ENCODE measurements around the gene FARP1. TPM values are rescaled to one million over a fixed set of nuclear protein-coding genes. Genes with fewer than 3 reads are reported as not detected.

FARP1 gene
- total and polyA plus RNA-seq, 2 of the 13 experiments (the other 11 are each of a cell fraction or from before 2014, with no cell fraction given) = 70.6 to 126 TPM

DNA sequence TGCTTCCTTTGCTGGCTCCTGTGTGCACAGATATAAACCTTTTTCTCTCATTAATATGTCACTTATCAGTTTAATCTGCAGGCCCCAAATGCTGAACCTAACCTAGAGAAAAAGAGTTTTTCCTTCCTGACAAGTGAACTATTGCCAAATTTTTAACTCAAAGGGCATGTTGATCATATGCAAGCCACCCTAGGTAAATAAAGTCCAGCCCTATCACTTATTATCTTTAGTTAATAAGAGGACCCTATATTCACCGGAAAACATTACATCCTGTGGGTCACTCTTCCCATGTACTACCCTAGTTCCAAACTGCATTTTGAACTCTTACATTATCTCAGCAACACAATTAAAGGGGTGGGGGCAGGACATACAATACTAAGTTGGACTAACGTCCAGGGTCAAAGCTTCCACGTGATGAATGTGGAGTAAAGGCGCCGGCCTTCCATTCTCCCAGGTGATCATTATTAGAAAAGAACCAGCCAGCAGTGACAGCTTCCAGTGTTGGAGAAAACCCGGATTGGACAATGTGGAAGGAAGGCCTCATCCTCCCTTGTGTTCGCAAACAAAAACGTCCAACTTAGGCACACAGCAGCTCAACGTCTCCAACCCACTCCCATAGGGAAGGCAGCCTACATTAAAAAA lies 347.4 kb downstream of the FARP1 start:
- intact Hi-C loops (cut with micrococcal nuclease; ENCODE audit: unreplicated experiment) = loop anchor here (2.0 kb wide), 1 partner anchor 16 kb away; no protein-coding TSS in a partner anchor
- Histone ChIP-seq H3K9me3 (ENCODE audit: low read length) (no peaks in the 10 kb centered on the region), H3K9ac (ENCODE audit: insufficient read depth, low read depth, low read length) (peak overlapping the region; percentile 64), H3K79me2 (ENCODE audit: insufficient read depth, low read length) (peaks cover 92% of the 10 kb centered on the region), H3K36me3 (replicated peaks in 1 of 2; ENCODE audit: control insufficient read depth in 1 of 2, insufficient read depth in 2 of 2, low read length in 2 of 2) (peaks cover 2 to 4% of the 10 kb centered on the region in 2 experiments; a peak in 3 of 5 replicates), H3K27ac (ENCODE audit: extremely low read length, insufficient read depth, low read length) (peak overlapping the region; percentile 90), H3K4me1 (ENCODE audit: insufficient read depth, low read length) (peaks cover 94% of the 10 kb centered on the region), H3K27me3 (ENCODE audit: control insufficient read depth in 1 of 2, insufficient read depth in 2 of 2, low read length in 2 of 2) (no peaks in the 10 kb centered on the region), H2AFZ (ENCODE audit: low read length) (no peak overlapping the region), H3K4me3 (replicated peaks in 1 of 3; ENCODE audit: insufficient read depth in 1 of 3, low read depth in 2 of 3, low read length in 3 of 3) (peak overlapping the region in 1 of 3 experiments; percentile 29; a peak in 1 of 6 replicates), H4K20me1 (ENCODE audit: insufficient read depth, low read length) (peaks cover 3% of the 10 kb centered on the region; the same call in 1 of the 2 replicates), H3K4me2 (ENCODE audit: low read depth, low read length) (peak overlapping the region; percentile 66)
- CTCF ChIA-PET (ENCODE audit: low intra/inter-chr PET ratio, low total read pairs) = no interaction called here
- no TSS peak for BruUV-seq (replicated peaks)
- peak; percentile 92 for DNase-seq (ENCODE audit: low spot score)
- POLR2A ChIA-PET = interaction anchor here (0.7 to 1.5 kb wide), 3 partner anchors 16 to 87 kb away, joined by 3 to 7 read pairs (median 3); partner anchors contain the start of gene STK24
- peak; percentile 87 for ATAC-seq
- FAIRE-seq = peak; percentile 82
- in situ Hi-C loops (cut with HindIII; ENCODE audit: extremely low pct_ligation_motif_present, low pct_unique_long_range_greater_than_20kb) = no loop called here
- WGBS (ENCODE audit: low lambda C conversion rate) = 3% methylated on average over 8 of the region's 9 CpGs
- no peak for TF ChIP-seq ADNP (CRISPR knock-in tag; IDR thresholded peaks at IDR 0.05)
- peak; percentile 38; the same call in 1 of the 2 replicates for TF ChIP-seq HDAC2 (CRISPR knock-in tag; IDR thresholded peaks at IDR 0.05)
- TF ChIP-seq ZBTB20 (CRISPR knock-in tag; IDR thresholded peaks at IDR 0.05; ENCODE audit: borderline replicate concordance, low read depth) = peak; percentile 92; the same call in 1 of the 2 replicates
- TF ChIP-seq GZF1 (CRISPR knock-in tag; IDR thresholded peaks at IDR 0.05) = no peak
- peak; percentile 31; the same call in 1 of the 2 replicates for TF ChIP-seq THAP11 (CRISPR knock-in tag; IDR thresholded peaks at IDR 0.05)
- TF ChIP-seq, protein P1, sequence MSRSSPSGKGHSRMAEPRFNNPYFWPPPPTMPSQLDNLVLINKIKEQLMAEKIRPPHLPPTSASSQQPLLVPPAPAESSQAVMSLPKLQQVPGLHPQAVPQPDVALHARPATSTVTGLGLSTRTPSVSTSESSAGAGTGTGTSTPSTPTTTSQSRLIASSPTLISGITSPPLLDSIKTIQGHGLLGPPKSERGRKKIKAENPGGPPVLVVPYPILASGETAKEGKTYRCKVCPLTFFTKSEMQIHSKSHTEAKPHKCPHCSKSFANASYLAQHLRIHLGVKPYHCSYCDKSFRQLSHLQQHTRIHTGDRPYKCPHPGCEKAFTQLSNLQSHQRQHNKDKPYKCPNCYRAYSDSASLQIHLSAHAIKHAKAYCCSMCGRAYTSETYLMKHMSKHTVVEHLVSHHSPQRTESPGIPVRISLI (CRISPR knock-in tag; IDR thresholded peaks at IDR 0.05; ENCODE audit: borderline replicate concordance) = peak; percentile 23; the same call in 1 of the 2 replicates
- TF ChIP-seq, protein P2, sequence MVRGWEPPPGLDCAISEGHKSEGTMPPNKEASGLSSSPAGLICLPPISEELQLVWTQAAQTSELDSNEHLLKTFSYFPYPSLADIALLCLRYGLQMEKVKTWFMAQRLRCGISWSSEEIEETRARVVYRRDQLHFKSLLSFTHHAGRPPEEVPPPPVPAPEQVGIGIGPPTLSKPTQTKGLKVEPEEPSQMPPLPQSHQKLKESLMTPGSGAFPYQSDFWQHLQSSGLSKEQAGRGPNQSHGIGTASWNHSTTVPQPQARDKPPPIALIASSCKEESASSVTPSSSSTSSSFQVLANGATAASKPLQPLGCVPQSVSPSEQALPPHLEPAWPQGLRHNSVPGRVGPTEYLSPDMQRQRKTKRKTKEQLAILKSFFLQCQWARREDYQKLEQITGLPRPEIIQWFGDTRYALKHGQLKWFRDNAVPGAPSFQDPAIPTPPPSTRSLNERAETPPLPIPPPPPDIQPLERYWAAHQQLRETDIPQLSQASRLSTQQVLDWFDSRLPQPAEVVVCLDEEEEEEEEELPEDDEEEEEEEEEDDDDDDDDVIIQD (CRISPR knock-in tag; IDR thresholded peaks at IDR 0.05; ENCODE audit: low read depth) = 0 out of 2 replicates have a peak, but pooled peaks have one; percentile 14
- TF ChIP-seq, protein P3, sequence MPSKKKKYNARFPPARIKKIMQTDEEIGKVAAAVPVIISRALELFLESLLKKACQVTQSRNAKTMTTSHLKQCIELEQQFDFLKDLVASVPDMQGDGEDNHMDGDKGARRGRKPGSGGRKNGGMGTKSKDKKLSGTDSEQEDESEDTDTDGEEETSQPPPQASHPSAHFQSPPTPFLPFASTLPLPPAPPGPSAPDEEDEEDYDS (CRISPR knock-in tag; IDR thresholded peaks at IDR 0.05) = no peak
- TF ChIP-seq, protein P4, sequence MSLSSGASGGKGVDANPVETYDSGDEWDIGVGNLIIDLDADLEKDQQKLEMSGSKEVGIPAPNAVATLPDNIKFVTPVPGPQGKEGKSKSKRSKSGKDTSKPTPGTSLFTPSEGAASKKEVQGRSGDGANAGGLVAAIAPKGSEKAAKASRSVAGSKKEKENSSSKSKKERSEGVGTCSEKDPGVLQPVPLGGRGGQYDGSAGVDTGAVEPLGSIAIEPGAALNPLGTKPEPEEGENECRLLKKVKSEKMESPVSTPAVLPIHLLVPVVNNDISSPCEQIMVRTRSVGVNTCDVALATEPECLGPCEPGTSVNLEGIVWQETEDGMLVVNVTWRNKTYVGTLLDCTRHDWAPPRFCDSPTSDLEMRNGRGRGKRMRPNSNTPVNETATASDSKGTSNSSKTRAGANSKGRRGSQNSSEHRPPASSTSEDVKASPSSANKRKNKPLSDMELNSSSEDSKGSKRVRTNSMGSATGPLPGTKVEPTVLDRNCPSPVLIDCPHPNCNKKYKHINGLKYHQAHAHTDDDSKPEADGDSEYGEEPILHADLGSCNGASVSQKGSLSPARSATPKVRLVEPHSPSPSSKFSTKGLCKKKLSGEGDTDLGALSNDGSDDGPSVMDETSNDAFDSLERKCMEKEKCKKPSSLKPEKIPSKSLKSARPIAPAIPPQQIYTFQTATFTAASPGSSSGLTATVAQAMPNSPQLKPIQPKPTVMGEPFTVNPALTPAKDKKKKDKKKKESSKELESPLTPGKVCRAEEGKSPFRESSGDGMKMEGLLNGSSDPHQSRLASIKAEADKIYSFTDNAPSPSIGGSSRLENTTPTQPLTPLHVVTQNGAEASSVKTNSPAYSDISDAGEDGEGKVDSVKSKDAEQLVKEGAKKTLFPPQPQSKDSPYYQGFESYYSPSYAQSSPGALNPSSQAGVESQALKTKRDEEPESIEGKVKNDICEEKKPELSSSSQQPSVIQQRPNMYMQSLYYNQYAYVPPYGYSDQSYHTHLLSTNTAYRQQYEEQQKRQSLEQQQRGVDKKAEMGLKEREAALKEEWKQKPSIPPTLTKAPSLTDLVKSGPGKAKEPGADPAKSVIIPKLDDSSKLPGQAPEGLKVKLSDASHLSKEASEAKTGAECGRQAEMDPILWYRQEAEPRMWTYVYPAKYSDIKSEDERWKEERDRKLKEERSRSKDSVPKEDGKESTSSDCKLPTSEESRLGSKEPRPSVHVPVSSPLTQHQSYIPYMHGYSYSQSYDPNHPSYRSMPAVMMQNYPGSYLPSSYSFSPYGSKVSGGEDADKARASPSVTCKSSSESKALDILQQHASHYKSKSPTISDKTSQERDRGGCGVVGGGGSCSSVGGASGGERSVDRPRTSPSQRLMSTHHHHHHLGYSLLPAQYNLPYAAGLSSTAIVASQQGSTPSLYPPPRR (CRISPR knock-in tag; IDR thresholded peaks at IDR 0.05; ENCODE audit: borderline replicate concordance) = 0 out of 2 replicates have a peak, but pooled peaks have one; percentile 66
- TF ChIP-seq, protein P5, sequence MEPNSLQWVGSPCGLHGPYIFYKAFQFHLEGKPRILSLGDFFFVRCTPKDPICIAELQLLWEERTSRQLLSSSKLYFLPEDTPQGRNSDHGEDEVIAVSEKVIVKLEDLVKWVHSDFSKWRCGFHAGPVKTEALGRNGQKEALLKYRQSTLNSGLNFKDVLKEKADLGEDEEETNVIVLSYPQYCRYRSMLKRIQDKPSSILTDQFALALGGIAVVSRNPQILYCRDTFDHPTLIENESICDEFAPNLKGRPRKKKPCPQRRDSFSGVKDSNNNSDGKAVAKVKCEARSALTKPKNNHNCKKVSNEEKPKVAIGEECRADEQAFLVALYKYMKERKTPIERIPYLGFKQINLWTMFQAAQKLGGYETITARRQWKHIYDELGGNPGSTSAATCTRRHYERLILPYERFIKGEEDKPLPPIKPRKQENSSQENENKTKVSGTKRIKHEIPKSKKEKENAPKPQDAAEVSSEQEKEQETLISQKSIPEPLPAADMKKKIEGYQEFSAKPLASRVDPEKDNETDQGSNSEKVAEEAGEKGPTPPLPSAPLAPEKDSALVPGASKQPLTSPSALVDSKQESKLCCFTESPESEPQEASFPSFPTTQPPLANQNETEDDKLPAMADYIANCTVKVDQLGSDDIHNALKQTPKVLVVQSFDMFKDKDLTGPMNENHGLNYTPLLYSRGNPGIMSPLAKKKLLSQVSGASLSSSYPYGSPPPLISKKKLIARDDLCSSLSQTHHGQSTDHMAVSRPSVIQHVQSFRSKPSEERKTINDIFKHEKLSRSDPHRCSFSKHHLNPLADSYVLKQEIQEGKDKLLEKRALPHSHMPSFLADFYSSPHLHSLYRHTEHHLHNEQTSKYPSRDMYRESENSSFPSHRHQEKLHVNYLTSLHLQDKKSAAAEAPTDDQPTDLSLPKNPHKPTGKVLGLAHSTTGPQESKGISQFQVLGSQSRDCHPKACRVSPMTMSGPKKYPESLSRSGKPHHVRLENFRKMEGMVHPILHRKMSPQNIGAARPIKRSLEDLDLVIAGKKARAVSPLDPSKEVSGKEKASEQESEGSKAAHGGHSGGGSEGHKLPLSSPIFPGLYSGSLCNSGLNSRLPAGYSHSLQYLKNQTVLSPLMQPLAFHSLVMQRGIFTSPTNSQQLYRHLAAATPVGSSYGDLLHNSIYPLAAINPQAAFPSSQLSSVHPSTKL (CRISPR knock-in tag; IDR thresholded peaks at IDR 0.05) = peak; percentile 78

Data from HepG2 (cell line).